K562 (cell line): ENCODE results near the gene TXLNA. TPM values are rescaled to one million over a fixed set of nuclear protein-coding genes. Genes with fewer than 3 reads are reported as not detected.
A peak's percentile ranks its signal among the peaks of the same experiment; 100 is the strongest.

Source experiments
- CREM ChIP-seq: IDR thresholded peaks from 2 replicates; pipeline ENCODE4 v1.6.1; 2014; ENCODE audit warnings: antibody characterized with exemption, low read depth
- ETS1 ChIP-seq: conservative IDR thresholded peaks from 2 replicates; pipeline ENCODE4 v1.6.1; 2011; ENCODE audit warnings: low read depth, mild to moderate bottlenecking, low read length; ENCODE audit not compliant: control insufficient read depth
- GTF2A2 ChIP-seq: IDR thresholded peaks from 2 replicates; pipeline ENCODE4 v1.6.1; 2016; ENCODE audit warnings: mild to moderate bottlenecking, missing genetic modification characterization, missing compliant biosample characterization
- IRF9 ChIP-seq: fragments of 450-650 bp; IDR thresholded peaks from 2 replicates; pipeline ENCODE4 v1.6.1; 2016; ENCODE audit warnings: missing biosample characterization, missing genetic modification characterization
- KLF16 ChIP-seq: IDR thresholded peaks from 2 replicates; pipeline ENCODE4 v1.6.1; 2016; ENCODE audit warnings: antibody characterized with exemption
- MXI1 ChIP-seq: IDR thresholded peaks from 2 replicates; pipeline ENCODE4 v1.6.1; 2011; ENCODE audit warnings: low read depth, mild to moderate bottlenecking, improper control_type of control experiment, low read length
- PKNOX1 ChIP-seq: fragments of 450-650 bp; IDR thresholded peaks from 2 replicates; pipeline ENCODE4 v1.6.1; 2016
- PTBP1 ChIP-seq: fragments of 200-400 bp; formaldehyde crosslinking; IDR thresholded peaks from 2 replicates; pipeline ENCODE4 v1.6.1; 2017; ENCODE audit warnings: low read depth, low read length
- TCF7 ChIP-seq: sonication (generic); IDR thresholded peaks from 2 replicates; pipeline ENCODE4 v1.6.1; 2016; ENCODE audit warnings: antibody characterized with exemption, borderline replicate concordance
- TRIM25 ChIP-seq: fragments of 450-650 bp; IDR thresholded peaks from 2 replicates; pipeline ENCODE4 v1.7.0; 2016; ENCODE audit warnings: borderline replicate concordance
- XRCC4 ChIP-seq: IDR thresholded peaks from one replicate; pipeline ENCODE4 v1.6.1; 2011; ENCODE audit not compliant: insufficient read depth, insufficient read length; ENCODE audit errors: extremely low read depth
- XRCC5 ChIP-seq: fragments of 200-400 bp; formaldehyde crosslinking; IDR thresholded peaks from 2 replicates; pipeline ENCODE4 v1.6.1; 2017; ENCODE audit warnings: low read depth, mild to moderate bottlenecking, low read length
- ZNF175 ChIP-seq: fragments of 200-800 bp; sonication (Bioruptor generic); IDR thresholded peaks from 2 replicates; pipeline ENCODE4 v1.6.1; 2016; ENCODE audit warnings: low read depth, mild to moderate bottlenecking, missing genetic modification characterization, missing compliant biosample characterization
- ZNF184 ChIP-seq: sonication (generic); formaldehyde crosslinking; IDR thresholded peaks from 2 replicates; pipeline ENCODE4 v1.5.0; 2020; ENCODE audit warnings: missing genetic modification reagents
- ZNF23 ChIP-seq: fragments of 250-450 bp; sonication (Bioruptor Pico); IDR thresholded peaks from 2 replicates; pipeline ENCODE4 v1.4.0; 2020; ENCODE audit warnings: mild to moderate bottlenecking
- ZNF639 ChIP-seq, 2 experiments: fragments of 200-800 bp in 1 of 2; sonication (Bioruptor generic) in 1 of 2; sonication (generic) in 1 of 2; formaldehyde crosslinking in 1 of 2; IDR thresholded peaks in 1 of 2; conservative IDR thresholded peaks in 1 of 2; 2 replicates each; pipeline versions ENCODE4 v1.5.0 to v1.6.1; 2016 to 2020; ENCODE audit warnings: missing compliant biosample characterization in 1 of 2, missing genetic modification characterization in 1 of 2, missing genetic modification reagents in 1 of 2
- polyA plus RNA-seq, 8 experiments: library from polyadenylated mRNA; depleted of rRNA in 4 of 8; stranded (reverse) in 5 of 8; unstranded in 3 of 8; fragments of >200 nt; fragmentation: Nextera tagmentation in 2 of 8; fragmentation: Illumina TruSeq in 1 of 8; extraction: Ambion mirVana in 2 of 8; extraction: Trizol in 1 of 8; gene quantifications; 2 replicates each; pipeline versions ENCODE4 v1.2.1 to v1.2.3, GENCODE V29; 2011 to 2014; ENCODE audit warnings: inconsistent platforms in 1 of 8, missing spikeins in 1 of 8
- total RNA-seq, 7 experiments: library from RNA; depleted of rRNA in 6 of 7; stranded (reverse); fragments of >200 nt in 6 of 7; fragmentation: Illumina TruSeq in 2 of 7; extraction: Trizol in 2 of 7; gene quantifications; 2 replicates each; pipeline versions ENCODE4 v1.2.1 to v1.2.3, GENCODE V29; 2011 to 2021; ENCODE audit warnings: low replicate concordance in 1 of 7

TXLNA gene
- total and polyA plus RNA-seq, 9 of the 15 experiments (the other 6 are each of a cell fraction or from before 2014, with no cell fraction given), result 9.2 to 54.5 (median 39.3) TPM

GRCh38 chr1:32205401-32206370 lies 26.2 kb downstream of the TXLNA start, which contains the start of gene IQCC (continued):
- TF ChIP-seq IRF9, result no peak
- TF ChIP-seq ETS1, result peak; percentile 74; the same call in 1 of the 2 replicates
- TF ChIP-seq MXI1, result peak; percentile 97
- TF ChIP-seq TCF7, result peak; percentile 22; the same call in 1 of the 2 replicates
- TF ChIP-seq CREM, result peak; percentile 99
- TF ChIP-seq XRCC4, result no peak
- TF ChIP-seq XRCC5, result peak; percentile 56; the same call in 1 of the 2 replicates
- TF ChIP-seq KLF16, result no peak
- TF ChIP-seq PTBP1, result 0 out of 2 replicates have a peak, but pooled peaks have one; percentile 22
- 0 out of 4 replicates have a peak, but pooled peaks of 1 of the 2 experiments have one; percentile 21 for TF ChIP-seq ZNF639 (CRISPR knock-in tag; conservative IDR thresholded peaks at IDR 0.05 in 1 of 2, IDR thresholded peaks at IDR 0.05 in 1 of 2)
- TF ChIP-seq PKNOX1, result no peak; the same call in 1 of the 2 replicates
- no peak for TF ChIP-seq ZNF184 (CRISPR knock-in tag)
- no peak for TF ChIP-seq ZNF23 (CRISPR knock-in tag)
- TF ChIP-seq TRIM25, result no peak
- TF ChIP-seq GTF2A2 (tag), result no peak
- no peak for TF ChIP-seq ZNF175 (CRISPR knock-in tag)
